Mesendoderm (in vitro differentiated cells): ENCODE data around the gene RAB39B. TPM values are rescaled to one million over a fixed set of nuclear protein-coding genes. Genes with fewer than 3 reads are reported as not detected.
A peak's percentile ranks its signal among the peaks of the same experiment; 100 is the strongest.

Experiments
- DNase-seq: peaks from one replicate; pipeline ENCODE4 v3.0.0; 2013
- H2AK5ac ChIP-seq: 2 replicates; pipeline ENCODE4 v1.6.1; 2013; ENCODE audit warnings: low read length, inconsistent platforms
- H2BK120ac ChIP-seq: 2 replicates; pipeline ENCODE4 v1.6.1; 2013; ENCODE audit warnings: low read depth, mild to moderate bottlenecking, low read length, moderate library complexity, mixed read lengths
- H2BK15ac ChIP-seq: replicated peaks from 2 replicates; pipeline ENCODE4 v1.6.1; 2013; ENCODE audit warnings: low read depth, mild to moderate bottlenecking, moderate library complexity
- H2BK5ac ChIP-seq: 2 replicates; pipeline ENCODE4 v1.6.1; 2013; ENCODE audit warnings: low read length, inconsistent platforms
- H3K18ac ChIP-seq: 2 replicates; pipeline ENCODE4 v1.6.1; 2013; ENCODE audit warnings: mild to moderate bottlenecking, low read length, mixed read lengths
- H3K23ac ChIP-seq: one replicate; pipeline ENCODE4 v1.6.1; 2013; ENCODE audit warnings: low read length
- H3K27ac ChIP-seq: 2 replicates; pipeline ENCODE4 v1.5.1; 2013; ENCODE audit warnings: low read depth, mild to moderate bottlenecking, inconsistent platforms, low read length, moderate library complexity
- H3K27me3 ChIP-seq: 2 replicates; pipeline ENCODE4 v1.6.1; 2013; ENCODE audit warnings: low read length, control low read depth, mild to moderate bottlenecking, inconsistent platforms; ENCODE audit not compliant: insufficient read depth, poor library complexity
- H3K36me3 ChIP-seq: 2 replicates; pipeline ENCODE4 v1.6.1; 2013; ENCODE audit warnings: low read length, inconsistent platforms; ENCODE audit not compliant: control insufficient read depth, insufficient read depth
- H3K4ac ChIP-seq: one replicate; pipeline ENCODE4 v1.6.1; 2013; ENCODE audit warnings: low read depth, mild to moderate bottlenecking, low read length, moderate library complexity
- H3K4me1 ChIP-seq: 2 replicates; pipeline ENCODE4 v1.6.1; 2013; ENCODE audit warnings: low read depth, low read length, inconsistent platforms; ENCODE audit not compliant: control insufficient read depth
- H3K4me2 ChIP-seq: 2 replicates; pipeline ENCODE4 v1.6.1; 2013; ENCODE audit warnings: low read length
- H3K4me3 ChIP-seq: 2 replicates; pipeline ENCODE4 v1.5.1; 2013; ENCODE audit warnings: mild to moderate bottlenecking, low read length
- H3K56ac ChIP-seq: one replicate; pipeline ENCODE4 v1.6.1; 2013; ENCODE audit warnings: low read length
- H3K79me1 ChIP-seq: 2 replicates; pipeline ENCODE4 v1.6.1; 2013; ENCODE audit warnings: low read length, inconsistent platforms
- H3K79me2 ChIP-seq: 2 replicates; pipeline ENCODE4 v1.6.1; 2013; ENCODE audit warnings: mild to moderate bottlenecking, low read length; ENCODE audit not compliant: control insufficient read depth, insufficient read depth
- H3K9ac ChIP-seq: 2 replicates; pipeline ENCODE4 v1.6.1; 2013; ENCODE audit warnings: low read length, inconsistent platforms
- H4K5ac ChIP-seq: one replicate; pipeline ENCODE4 v1.6.1; 2013; ENCODE audit warnings: low read length
- H4K8ac ChIP-seq: one replicate; pipeline ENCODE4 v1.6.1; 2013; ENCODE audit warnings: low read depth, mild to moderate bottlenecking, control low read depth, low read length, moderate library complexity
- WGBS: extraction: QIAGEN DNeasy Blood & Tissue Kit; methylation state at CpG from one replicate; pipeline ENCODE4 v1.1.7; 2013; ENCODE audit warnings: low lambda C conversion rate, missing lambda C conversion rate; ENCODE audit not compliant: insufficient coverage; ENCODE audit errors: extremely low coverage; 5-methylcytosine and 5-hydroxymethylcytosine counted together
- small RNA-seq: library from polyadenylated mRNA; stranded (forward); fragments of <200 nt; extraction: miRNeasy Mini kit (QIAGEN cat#:217004); gene quantifications from one replicate; pipeline ENCODE3, GENCODE V24; 2013; ENCODE audit not compliant: insufficient read depth

Gene RAB39B

DNA sequence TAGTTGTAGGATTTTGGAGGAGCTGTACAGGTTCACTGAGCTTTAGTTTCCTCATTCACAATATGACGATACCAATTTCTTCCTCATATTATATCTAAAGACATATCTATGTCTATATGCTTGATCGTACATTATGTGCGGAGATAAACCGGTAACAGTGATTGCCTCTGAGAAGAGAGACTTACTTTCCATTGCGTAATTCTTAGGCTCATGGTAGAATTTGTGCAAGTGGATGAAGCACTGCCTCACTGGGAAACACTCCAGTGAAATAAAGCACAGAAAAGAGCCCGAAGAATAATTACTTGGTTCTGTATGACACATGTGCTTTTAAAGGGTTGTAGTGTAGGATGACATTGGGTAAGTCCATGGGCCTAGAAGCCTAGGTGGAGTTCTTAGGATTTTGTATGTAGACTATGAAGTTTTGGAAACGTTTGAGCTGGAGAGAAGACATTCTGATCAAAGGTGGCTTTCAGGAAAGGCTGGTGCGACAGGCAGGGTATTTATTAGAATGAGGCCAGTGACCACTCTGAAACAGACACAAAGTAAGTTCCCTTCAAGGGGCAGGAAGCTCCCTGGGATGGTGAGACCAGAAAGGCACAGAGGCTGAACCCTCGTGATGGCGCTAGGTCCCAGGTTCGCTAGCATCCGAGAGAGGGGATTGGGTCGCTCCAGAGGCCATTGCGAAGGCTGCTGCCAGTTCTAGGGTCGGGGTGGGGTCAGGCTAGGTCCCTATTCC, 48.7 kb downstream of the RAB39B start:
- Histone ChIP-seq H4K5ac (no peak overlapping the region), H4K8ac (no peak overlapping the region), H2BK120ac (no peak overlapping the region), H3K23ac (no peak overlapping the region), H3K18ac (no peak overlapping the region), H3K36me3 (no peaks in the 10 kb centered on the region), H3K56ac (peak overlapping the region; percentile 78), H3K9ac (peak overlapping the region; percentile 58), H3K4me2 (peak overlapping the region; percentile 10), H2BK5ac (no peak overlapping the region), H3K27ac (no peak overlapping the region), H2AK5ac (no peak overlapping the region), H3K27me3 (no peaks in the 10 kb centered on the region), H3K79me1 (no peaks in the 10 kb centered on the region), H3K4me3 (no peak overlapping the region), H3K4me1 (no peaks in the 10 kb centered on the region), H3K4ac (no peak overlapping the region), H2BK15ac (no peak overlapping the region), H3K79me2 (peaks cover 17% of the 10 kb centered on the region)
- no peak for DNase-seq
- WGBS: no CpG with 5 or more reads among the region's 15 CpGs

DNA sequence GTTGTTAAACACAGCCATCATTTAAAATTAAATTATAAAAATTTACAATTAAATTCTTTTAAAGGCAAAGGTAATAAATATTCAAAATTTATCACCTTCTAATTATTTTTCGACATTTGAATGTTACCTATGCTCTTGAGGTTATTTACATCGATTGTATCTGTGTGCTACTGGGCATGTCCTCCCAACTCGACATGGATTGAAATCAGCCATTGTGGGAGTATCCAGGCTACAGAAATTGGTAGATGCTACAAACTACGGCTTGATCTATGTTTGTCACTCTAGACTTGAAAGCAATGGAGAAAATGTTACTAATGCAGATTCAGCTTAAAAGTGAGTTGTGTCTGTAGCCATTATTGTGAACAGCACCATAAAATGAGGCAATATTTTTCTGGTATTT, 50.6 kb downstream of the RAB39B start:
- Histone ChIP-seq H3K9ac (no peak overlapping the region), H3K56ac (no peak overlapping the region), H3K4me3 (no peak overlapping the region), H3K23ac (no peak overlapping the region), H2BK120ac (no peak overlapping the region), H3K18ac (no peak overlapping the region), H3K4me1 (no peaks in the 10 kb centered on the region), H3K4ac (no peak overlapping the region), H3K36me3 (no peaks in the 10 kb centered on the region), H3K79me1 (no peaks in the 10 kb centered on the region), H3K27me3 (no peaks in the 10 kb centered on the region), H2AK5ac (no peak overlapping the region), H4K5ac (no peak overlapping the region), H2BK15ac (no peak overlapping the region), H3K27ac (no peak overlapping the region), H4K8ac (no peak overlapping the region), H3K79me2 (peaks cover 15% of the 10 kb centered on the region), H2BK5ac (no peak overlapping the region), H3K4me2 (no peak overlapping the region)
- no CpG with 5 or more reads among the region's 4 CpGs for WGBS
- DNase-seq: no peak

DNA sequence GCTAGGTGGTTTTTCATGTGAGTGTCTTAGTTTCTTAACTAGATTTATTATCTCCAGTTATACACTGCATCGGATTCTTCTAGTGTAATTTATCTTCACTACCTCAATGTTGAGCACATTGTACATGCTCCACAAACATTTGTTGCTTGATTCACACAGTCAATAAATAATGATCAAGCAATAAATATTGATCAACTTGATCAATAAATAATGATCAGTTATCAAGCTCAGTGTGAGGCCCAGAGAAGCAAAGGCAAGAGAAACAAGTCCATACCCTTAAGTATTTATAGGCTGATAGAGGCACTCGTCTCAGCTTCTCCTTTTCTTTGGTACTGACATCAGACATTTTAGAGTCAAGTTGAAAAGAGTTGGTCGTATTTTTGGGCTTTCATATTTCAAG, 53.1 kb downstream of the RAB39B start:
- Histone ChIP-seq H3K79me2 (no peaks in the 10 kb centered on the region), H3K56ac (no peak overlapping the region), H4K5ac (no peak overlapping the region), H3K27ac (no peak overlapping the region), H2BK5ac (no peak overlapping the region), H3K9ac (no peak overlapping the region), H2BK15ac (no peak overlapping the region), H3K4me3 (no peak overlapping the region), H3K18ac (no peak overlapping the region), H3K36me3 (no peaks in the 10 kb centered on the region), H3K23ac (no peak overlapping the region), H3K27me3 (no peaks in the 10 kb centered on the region), H3K4ac (no peak overlapping the region), H4K8ac (no peak overlapping the region), H3K4me1 (no peaks in the 10 kb centered on the region), H3K79me1 (no peaks in the 10 kb centered on the region), H3K4me2 (no peak overlapping the region), H2AK5ac (no peak overlapping the region), H2BK120ac (no peak overlapping the region)
- no peak for DNase-seq
- no CpG with 5 or more reads among the region's 3 CpGs for WGBS

Small RNAs within 50 kb of the gene (small RNA-seq; reads per million reads assigned to genes)
- gene AC234781.4: not detected
